Chondrocyte (in vitro differentiated cells): ENCODE measurements around the gene SLC47A1. TPM values are rescaled to one million over a fixed set of nuclear protein-coding genes. Genes with fewer than 3 reads are reported as not detected.

Source experiments
- DNase-seq: peaks from one replicate; pipeline ENCODE4 v3.0.0; 2021; ENCODE audit warnings: mixed read lengths, low spot score
- H3K27ac Mint-ChIP-seq: one replicate; pipeline ENCODE4 v1.8.0; 2021; ENCODE audit warnings: mild to moderate bottlenecking, moderate library complexity, mixed read lengths; ENCODE audit not compliant: unreplicated experiment
- H3K27me3 Mint-ChIP-seq: 2 replicates; pipeline ENCODE4 v1.8.0; 2021; ENCODE audit warnings: low read depth, mixed read lengths
- H3K36me3 Mint-ChIP-seq: 2 replicates; pipeline ENCODE4 v1.8.0; 2021; ENCODE audit warnings: low read depth, mixed read lengths
- H3K4me1 Mint-ChIP-seq: 2 replicates; pipeline ENCODE4 v1.8.0; 2021; ENCODE audit warnings: low read depth, mild to moderate bottlenecking, mixed read lengths
- H3K4me3 Mint-ChIP-seq: one replicate; pipeline ENCODE4 v1.8.0; 2021; ENCODE audit warnings: mild to moderate bottlenecking, moderate library complexity, mixed read lengths; ENCODE audit not compliant: unreplicated experiment
- H3K9me3 Mint-ChIP-seq: 2 replicates; pipeline ENCODE4 v1.8.0; 2021; ENCODE audit warnings: low read depth, mixed read lengths
- CTCF ChIP-seq: fragments of 200-600 bp; sonication (generic); IDR thresholded peaks from 2 replicates; pipeline ENCODE4 v1.5.0; 2021; ENCODE audit warnings: antibody characterized with exemption, mild to moderate bottlenecking, moderate library complexity
- total RNA-seq: library from RNA; stranded (reverse); gene quantifications from 3 replicates; pipeline ENCODE4 v1.2.1, GENCODE V29; 2021

Gene SLC47A1
- total RNA-seq, 1 donor from 2014 or later: 1.7 TPM

- no peak overlapping the region for H3K27ac Mint-ChIP-seq
- DNase-seq: no peak
- TF ChIP-seq CTCF: no peak
- H3K36me3 Mint-ChIP-seq: peaks cover 1% of the 10 kb centered on the region
- H3K4me1 Mint-ChIP-seq: no peaks in the 10 kb centered on the region
- H3K27me3 Mint-ChIP-seq: peaks cover 8% of the 10 kb centered on the region
- no peak overlapping the region for H3K4me3 Mint-ChIP-seq
- no peaks in the 10 kb centered on the region for H3K9me3 Mint-ChIP-seq
Observed at GRCh38 chr17:19570544-19571062, 36.9 kb downstream of the SLC47A1 start.

GRCh38 chr17:19573075-19573474, 39.4 kb downstream of the SLC47A1 start:
- H3K4me1 Mint-ChIP-seq: no peaks in the 10 kb centered on the region
- no peak for TF ChIP-seq CTCF
- H3K9me3 Mint-ChIP-seq: no peaks in the 10 kb centered on the region
- H3K27ac Mint-ChIP-seq: no peak overlapping the region
- H3K27me3 Mint-ChIP-seq: peaks cover 6% of the 10 kb centered on the region
- no peak for DNase-seq
- H3K36me3 Mint-ChIP-seq: no peaks in the 10 kb centered on the region
- no peak overlapping the region for H3K4me3 Mint-ChIP-seq

GRCh38 chr17:19574956-19575355, 41.3 kb downstream of the SLC47A1 start:
- no peak for DNase-seq
- no peaks in the 10 kb centered on the region for H3K36me3 Mint-ChIP-seq
- no peaks in the 10 kb centered on the region for H3K4me1 Mint-ChIP-seq
- TF ChIP-seq CTCF: no peak
- no peaks in the 10 kb centered on the region for H3K9me3 Mint-ChIP-seq
- H3K27ac Mint-ChIP-seq: no peak overlapping the region
- H3K27me3 Mint-ChIP-seq: peaks cover 4% of the 10 kb centered on the region
- H3K4me3 Mint-ChIP-seq: no peak overlapping the region

- DNase-seq: no peak
- peaks cover 4% of the 10 kb centered on the region for H3K4me1 Mint-ChIP-seq
- H3K36me3 Mint-ChIP-seq: no peaks in the 10 kb centered on the region
- H3K27ac Mint-ChIP-seq: no peak overlapping the region
- peaks cover 2% of the 10 kb centered on the region for H3K27me3 Mint-ChIP-seq
- H3K9me3 Mint-ChIP-seq: no peaks in the 10 kb centered on the region
- TF ChIP-seq CTCF: no peak
- no peak overlapping the region for H3K4me3 Mint-ChIP-seq
Observed at GRCh38 chr17:19578545-19578944, 44.9 kb downstream of the SLC47A1 start.

- no peak for DNase-seq
- H3K4me1 Mint-ChIP-seq: peaks cover 4% of the 10 kb centered on the region
- peaks cover 2% of the 10 kb centered on the region for H3K27me3 Mint-ChIP-seq
- TF ChIP-seq CTCF: no peak
- no peaks in the 10 kb centered on the region for H3K36me3 Mint-ChIP-seq
- H3K27ac Mint-ChIP-seq: no peak overlapping the region
- no peaks in the 10 kb centered on the region for H3K9me3 Mint-ChIP-seq
- peak overlapping the region; percentile 54 for H3K4me3 Mint-ChIP-seq
Observed at GRCh38 chr17:19579192-19579761, 45.6 kb downstream of the SLC47A1 start.
